Activated CD8-positive, alpha-beta memory T cell treated with anti-CD3 and anti-CD28 coated beads, Interleukin-2, amount 50 U/mL, for 1 hour (primary cell): ENCODE results near the gene GMCL1.
"Not testable (repeated sequence)": the region's sequence is repeated elsewhere in the genome, so short reads cannot be mapped to it uniquely, and the experiment has no call there.

Experiments used
- DNase-seq: peaks from one replicate; pipeline ENCODE4 v3.0.0-alpha.2; 2020; ENCODE audit errors: extremely low read depth

GMCL1 gene

GRCh38 chr2:69847068-69847828, 17.8 kb downstream of the GMCL1 start:
- DNase-seq, result no peak

GRCh38 chr2:69848186-69848790, 18.8 kb downstream of the GMCL1 start:
- no peak for DNase-seq

GRCh38 chr2:69858261-69858660, 28.8 kb downstream of the GMCL1 start:
- no peak for DNase-seq

GRCh38 chr2:69863298-69863697, 33.8 kb downstream of the GMCL1 start:
- DNase-seq, result no peak

GRCh38 chr2:69888451-69888850, 59.0 kb downstream of the GMCL1 start:
- no peak for DNase-seq

GRCh38 chr2:69889302-69889701, 59.8 kb downstream of the GMCL1 start:
- no peak for DNase-seq

- DNase-seq, result no peak
Measured at GRCh38 chr2:69890881-69891280, 61.4 kb downstream of the GMCL1 start.

- DNase-seq, result not testable (repeated sequence)
Measured at GRCh38 chr2:69892838-69893424, 63.5 kb downstream of the GMCL1 start.

- DNase-seq, result peak; percentile 57
Measured at GRCh38 chr2:69893684-69894551, 64.5 kb downstream of the GMCL1 start, which contains the start of gene SNRNP27. Gene SNRNP27 (plus strand): TSS chr2:69893956. CDS start chr2:69893985, 29 bp downstream.

- DNase-seq, result not testable (repeated sequence)
Measured at GRCh38 chr2:69894737-69895136, 65.3 kb downstream of the GMCL1 start.

- no peak for DNase-seq
Measured at GRCh38 chr2:69902213-69902922, 72.9 kb downstream of the GMCL1 start.

GRCh38 chr2:69907216-69907615, 77.8 kb downstream of the GMCL1 start:
- DNase-seq, result no peak

GRCh38 chr2:69911985-69912563, 82.6 kb downstream of the GMCL1 start:
- DNase-seq, result no peak

GRCh38 chr2:69914164-69914949, 84.9 kb downstream of the GMCL1 start:
- peak; percentile 100 for DNase-seq

GRCh38 chr2:69914950-69915945, 85.8 kb downstream of the GMCL1 start, which contains the start of gene MXD1:
Gene MXD1 (plus strand): TSS chr2:69915109. CDS start chr2:69915331, 222 bp downstream.
- no peak for DNase-seq

- no peak for DNase-seq
Measured at GRCh38 chr2:69916106-69916505, 86.6 kb downstream of the GMCL1 start.

- no peak for DNase-seq
Measured at GRCh38 chr2:69917852-69918251, 88.4 kb downstream of the GMCL1 start.

GRCh38 chr2:69918401-69918800, 88.9 kb downstream of the GMCL1 start:
- DNase-seq, result no peak

- no peak for DNase-seq
Measured at GRCh38 chr2:69923116-69923515, 93.7 kb downstream of the GMCL1 start.
